Measurements from ENCODE around the gene PPP1R12B.
"Not testable (repeated sequence)": the region's sequence is repeated elsewhere in the genome, so short reads cannot be mapped to it uniquely, and the experiment has no call there.

The PPP1R12B gene

GRCh38 chr1:202599669-202600431, 251.4 kb downstream of the PPP1R12B start:
- in situ Hi-C loops (cut with MboI; ENCODE audit: low sequenced_read_pairs), result no loop called here

GRCh38 chr1:202600432-202601041, 252.0 kb downstream of the PPP1R12B start:
- in situ Hi-C loops (cut with MboI; ENCODE audit: low sequenced_read_pairs), result no loop called here

DNA sequence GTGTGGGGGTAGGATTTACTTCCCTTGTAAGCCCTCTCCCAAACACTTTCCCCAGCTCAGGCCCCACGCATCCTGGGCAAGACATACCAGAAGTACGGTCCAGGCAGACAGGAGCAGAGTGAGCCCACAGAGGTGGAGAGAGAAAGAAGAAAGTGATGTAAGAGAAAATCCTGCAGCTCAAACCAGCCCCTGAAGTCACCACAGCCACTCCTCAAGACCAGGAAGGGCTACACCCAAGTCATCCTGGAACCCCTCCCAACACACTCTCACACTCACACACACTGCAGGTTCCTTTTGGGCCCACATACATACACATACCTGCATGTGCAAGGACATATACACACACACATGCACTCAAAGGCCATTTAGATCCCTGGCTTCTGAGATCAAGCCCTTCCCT, 254.9 kb downstream of the PPP1R12B start:
- in situ Hi-C loops (cut with MboI; ENCODE audit: low sequenced_read_pairs), result no loop called here

GRCh38 chr1:202605515-202605914, 257.0 kb downstream of the PPP1R12B start:
- in situ Hi-C loops (cut with MboI; ENCODE audit: low sequenced_read_pairs), result no loop called here

DNA sequence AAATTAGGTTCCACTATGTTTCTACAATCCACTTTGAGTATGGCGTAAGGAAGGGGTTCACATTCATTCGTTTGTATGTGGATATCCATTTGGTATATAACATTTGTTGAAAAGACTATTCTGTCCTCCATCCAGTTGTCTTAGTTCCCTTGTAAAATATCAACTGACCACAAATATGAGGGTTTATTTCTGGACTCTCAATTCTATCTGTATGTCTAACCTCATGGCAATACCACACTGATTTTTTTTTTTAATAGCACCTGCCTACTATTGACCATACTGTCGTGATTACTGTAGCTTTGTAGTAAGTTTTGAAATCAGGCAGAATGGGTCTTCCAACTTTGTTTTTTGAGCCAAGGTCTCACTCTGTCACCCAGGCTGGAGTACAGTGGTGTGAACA, 263.5 kb downstream of the PPP1R12B start:
- in situ Hi-C loops (cut with MboI; ENCODE audit: low sequenced_read_pairs), result not testable (repeated sequence)

GRCh38 chr1:202613571-202613970, 265.1 kb downstream of the PPP1R12B start:
- in situ Hi-C loops (cut with MboI; ENCODE audit: low sequenced_read_pairs), result no loop called here

- in situ Hi-C loops (cut with MboI; ENCODE audit: low sequenced_read_pairs), result not testable (repeated sequence)
Measured at GRCh38 chr1:202614363-202615207, 266.1 kb downstream of the PPP1R12B start.

GRCh38 chr1:202615208-202615500, 266.7 kb downstream of the PPP1R12B start:
- in situ Hi-C loops (cut with MboI; ENCODE audit: low sequenced_read_pairs), result not testable (repeated sequence)

- in situ Hi-C loops (cut with MboI; ENCODE audit: low sequenced_read_pairs), result no loop called here
Measured at GRCh38 chr1:202615501-202616354, 267.2 kb downstream of the PPP1R12B start.

- in situ Hi-C loops (cut with MboI; ENCODE audit: low sequenced_read_pairs), result no loop called here
Measured at GRCh38 chr1:202616355-202616915, 267.9 kb downstream of the PPP1R12B start.

DNA sequence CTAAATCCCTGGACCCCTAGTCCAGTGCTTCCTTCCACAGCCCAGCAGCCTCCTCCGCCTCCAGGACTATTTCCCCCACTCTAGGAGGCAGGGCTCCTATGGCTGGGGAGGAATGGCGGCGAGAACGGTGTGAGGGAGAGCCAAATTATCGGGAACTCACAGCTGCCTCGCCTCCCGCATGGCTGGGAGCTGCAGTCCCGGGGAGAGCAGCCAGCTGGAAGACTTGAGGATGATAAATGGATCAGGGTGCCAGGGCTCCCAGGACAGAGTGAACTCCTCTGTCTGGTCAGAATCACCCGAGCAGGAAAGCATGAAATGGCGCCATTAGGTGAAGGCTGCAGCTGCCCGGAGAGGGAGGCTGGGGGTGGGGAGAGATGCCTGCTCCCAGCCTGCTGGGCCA, 270.5 kb downstream of the PPP1R12B start:
- in situ Hi-C loops (cut with MboI; ENCODE audit: low sequenced_read_pairs), result not testable (repeated sequence)

GRCh38 chr1:202619505-202619904, 271.0 kb downstream of the PPP1R12B start:
- in situ Hi-C loops (cut with MboI; ENCODE audit: low sequenced_read_pairs), result no loop called here

GRCh38 chr1:202620036-202620435, 271.5 kb downstream of the PPP1R12B start:
- in situ Hi-C loops (cut with MboI; ENCODE audit: low sequenced_read_pairs), result not testable (repeated sequence)

- in situ Hi-C loops (cut with MboI; ENCODE audit: low sequenced_read_pairs), result no loop called here
Measured at GRCh38 chr1:202621446-202621845, 272.9 kb downstream of the PPP1R12B start.

DNA sequence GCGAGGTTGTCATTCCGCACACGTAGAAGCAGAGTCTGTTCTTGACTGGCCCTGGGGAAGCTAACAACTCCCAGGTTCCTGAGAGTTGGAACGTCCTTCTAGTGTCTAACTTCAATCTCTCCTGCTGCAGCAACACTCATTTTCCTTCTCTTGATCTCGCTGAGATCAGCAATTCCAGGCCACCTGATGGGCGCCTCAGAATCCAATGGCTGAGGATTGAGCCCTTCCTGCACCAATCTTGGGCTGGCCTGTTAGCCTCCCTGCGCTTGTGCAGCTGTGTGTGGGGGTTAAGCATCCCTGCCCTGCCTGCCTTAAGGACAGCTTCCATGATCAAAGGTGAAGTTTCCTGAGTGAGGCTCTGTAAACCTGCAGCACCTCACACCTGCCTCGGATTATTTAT, 273.9 kb downstream of the PPP1R12B start:
- in situ Hi-C loops (cut with MboI; ENCODE audit: low sequenced_read_pairs), result no loop called here

GRCh38 chr1:202623075-202623474, 274.6 kb downstream of the PPP1R12B start:
- in situ Hi-C loops (cut with MboI; ENCODE audit: low sequenced_read_pairs), result no loop called here

DNA sequence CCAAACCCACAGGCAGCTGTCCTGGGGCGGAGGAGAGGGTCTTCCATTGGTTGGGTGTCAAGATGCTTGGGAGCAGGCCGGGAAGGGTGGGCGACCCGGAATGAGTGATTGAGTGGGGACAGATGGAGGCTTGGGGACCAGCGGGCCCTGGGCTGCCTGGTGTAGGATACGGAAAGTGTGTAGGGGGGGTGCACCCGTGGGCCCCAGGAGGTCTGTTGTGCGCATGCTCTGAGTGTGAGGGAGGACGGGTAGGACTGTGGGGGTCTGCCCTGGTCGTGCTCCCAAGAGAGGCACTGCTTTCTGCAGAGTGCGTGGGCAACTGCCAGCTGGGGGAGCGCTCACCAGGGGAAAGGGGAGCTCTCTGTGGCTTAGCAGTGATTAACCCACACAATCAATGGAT, 275.0 kb downstream of the PPP1R12B start:
- in situ Hi-C loops (cut with MboI; ENCODE audit: low sequenced_read_pairs), result not testable (repeated sequence)

DNA sequence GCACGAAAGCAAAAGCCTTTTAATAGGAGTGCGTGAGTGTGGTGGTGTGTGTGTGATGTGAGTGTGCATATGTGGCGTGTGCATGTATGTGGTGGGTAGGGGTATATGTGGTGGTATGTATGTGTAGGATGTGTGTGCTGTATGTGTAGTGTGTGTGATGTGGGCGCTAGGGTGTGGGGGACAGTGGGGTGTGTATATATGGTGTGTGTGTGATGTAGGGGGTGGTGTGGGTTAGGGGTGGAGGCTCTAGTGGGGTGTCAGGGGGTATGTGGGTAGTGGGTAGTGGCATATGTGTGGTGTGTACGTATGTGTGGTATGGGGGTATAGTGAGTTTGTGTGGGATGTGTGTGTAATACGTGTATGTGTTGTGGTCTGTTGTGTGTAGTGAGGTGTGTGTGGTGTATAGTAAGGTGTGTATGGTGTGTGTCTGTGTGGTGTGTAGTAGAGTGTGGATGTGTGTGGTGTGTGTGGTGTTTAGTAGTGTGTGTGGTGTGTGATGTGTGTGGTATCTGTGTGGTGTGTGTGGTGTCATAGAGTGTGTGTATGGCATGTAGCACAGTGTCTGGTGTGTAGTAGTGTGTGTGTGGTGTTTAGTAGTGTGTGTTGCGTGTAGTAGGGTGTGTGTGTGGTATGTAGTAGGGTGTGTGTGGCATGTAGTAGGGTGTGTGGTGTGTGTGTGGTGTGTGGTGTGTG, 275.7 kb downstream of the PPP1R12B start:
- in situ Hi-C loops (cut with MboI; ENCODE audit: low sequenced_read_pairs), result no loop called here

- in situ Hi-C loops (cut with MboI; ENCODE audit: low sequenced_read_pairs), result no loop called here
Measured at GRCh38 chr1:202624781-202625108, 276.2 kb downstream of the PPP1R12B start.

Measured in HL-60/S4 treated with retinoic acid at 250 ng/mL for 4 days and 3 days (cell line).